WTC11 (cell line): Measurements from ENCODE around the gene HES5. TPM values are rescaled to one million over a fixed set of nuclear protein-coding genes. Genes with fewer than 3 reads are reported as not detected.

Experiments
- ATAC-seq: fragments of 200-7000 bp; cut with Tn5 transposase; 2 replicates; pipeline ENCODE4 v1.10.0; 2021; ENCODE audit warnings: mild to moderate bottlenecking, moderate library complexity
- CTCF ChIA-PET: fragments of 300-600 bp; sonication (Branson Sonifier 250); formaldehyde crosslinking; loops from one replicate; lab custom pipeline; 2021; ENCODE audit warnings: antibody characterized with exemption; lab: Charles Lee
- POLR2A ChIA-PET: fragments of 350-600 bp; sonication (Branson Sonifier 250); formaldehyde crosslinking; loops from one replicate; lab custom pipeline; 2021; ENCODE audit warnings: antibody characterized with exemption; lab: Charles Lee
- DNase-seq: peaks from one replicate; pipeline ENCODE4 v3.0.0; 2021; ENCODE audit warnings: low spot score
- H3K27ac Mint-ChIP-seq: 2 replicates; pipeline ENCODE4 v1.8.0; 2021; ENCODE audit warnings: mixed read lengths
- H3K27me3 Mint-ChIP-seq: 2 replicates; pipeline ENCODE4 v1.8.0; 2021; ENCODE audit warnings: low read depth, mild to moderate bottlenecking, moderate library complexity, mixed read lengths
- H3K36me3 Mint-ChIP-seq: 2 replicates; pipeline ENCODE4 v1.8.0; 2021; ENCODE audit warnings: mixed read lengths
- H3K4me1 Mint-ChIP-seq: 2 replicates; pipeline ENCODE4 v1.8.0; 2022; ENCODE audit warnings: mixed read lengths
- H3K4me3 Mint-ChIP-seq: 2 replicates; pipeline ENCODE4 v1.8.0; 2021; ENCODE audit warnings: mild to moderate bottlenecking, moderate library complexity, mixed read lengths
- H3K9me3 Mint-ChIP-seq: 2 replicates; pipeline ENCODE4 v1.8.0; 2021; ENCODE audit warnings: mixed read lengths
- AR ChIP-seq: fragments of 250-450 bp; sonication (Bioruptor Pico); IDR thresholded peaks from 2 replicates; pipeline ENCODE4 v1.9.0; 2021; ENCODE audit warnings: mild to moderate bottlenecking
- ATF1 ChIP-seq: sonication (generic); formaldehyde crosslinking; IDR thresholded peaks from 2 replicates; pipeline ENCODE4 v1.8.1; 2023; ENCODE audit warnings: mild to moderate bottlenecking, moderate library complexity, missing genetic modification reagents
- ESRRA ChIP-seq: sonication (generic); formaldehyde crosslinking; IDR thresholded peaks from 2 replicates; pipeline ENCODE4 v1.8.1; 2022; ENCODE audit warnings: mild to moderate bottlenecking, missing genetic modification reagents, borderline replicate concordance
- GRHL2 ChIP-seq: fragments of 250-450 bp; sonication (Bioruptor Pico); IDR thresholded peaks from 2 replicates; pipeline ENCODE4 v1.8.0; 2022; ENCODE audit warnings: mild to moderate bottlenecking, moderate library complexity; ENCODE audit not compliant: insufficient replicate concordance, severe bottlenecking
- HMGA2 ChIP-seq: fragments of 250-450 bp; sonication (Bioruptor Pico); IDR thresholded peaks from 2 replicates; pipeline ENCODE4 v1.4.0; 2021; ENCODE audit warnings: mild to moderate bottlenecking, moderate library complexity
- HMGXB4 ChIP-seq: sonication (generic); formaldehyde crosslinking; IDR thresholded peaks from 2 replicates; pipeline ENCODE4 v1.8.1; 2023; ENCODE audit warnings: mild to moderate bottlenecking, moderate library complexity, missing genetic modification reagents
- NR3C1 ChIP-seq: sonication (generic); formaldehyde crosslinking; conservative IDR thresholded peaks from 2 replicates; pipeline ENCODE4 v1.8.1; 2023; ENCODE audit warnings: low read depth, mild to moderate bottlenecking, missing genetic modification reagents
- TCF7 ChIP-seq: sonication (generic); formaldehyde crosslinking; IDR thresholded peaks from 2 replicates; pipeline ENCODE4 v1.8.0; 2022; ENCODE audit warnings: mild to moderate bottlenecking, low read depth, missing genetic modification reagents, moderate library complexity
- TEAD1 ChIP-seq: sonication (generic); formaldehyde crosslinking; IDR thresholded peaks from 2 replicates; pipeline ENCODE4 v1.8.0; 2022; ENCODE audit warnings: mild to moderate bottlenecking, missing genetic modification reagents
- ZNF138 ChIP-seq: sonication (generic); formaldehyde crosslinking; conservative IDR thresholded peaks from 2 replicates; pipeline ENCODE4 v1.8.1; 2022; ENCODE audit warnings: mild to moderate bottlenecking, moderate library complexity, missing genetic modification reagents
- ZNF219 ChIP-seq: sonication (generic); formaldehyde crosslinking; IDR thresholded peaks from 2 replicates; pipeline ENCODE4 v1.8.0; 2023; ENCODE audit warnings: missing genetic modification reagents, mild to moderate bottlenecking, borderline replicate concordance
- ZNF317 ChIP-seq: sonication (generic); formaldehyde crosslinking; IDR thresholded peaks from 2 replicates; pipeline ENCODE4 v1.8.1; 2023; ENCODE audit warnings: low read depth, mild to moderate bottlenecking, moderate library complexity, missing genetic modification reagents, borderline replicate concordance
- ZNF416 ChIP-seq: fragments of 250-450 bp; sonication (Bioruptor Pico); IDR thresholded peaks from 2 replicates; pipeline ENCODE4 v1.9.0; 2021; ENCODE audit warnings: mild to moderate bottlenecking, inconsistent platforms
- ZNF425 ChIP-seq: fragments of 250-450 bp; sonication (Bioruptor Pico); conservative IDR thresholded peaks from 2 replicates; pipeline ENCODE4 v1.9.0; 2021; ENCODE audit warnings: mild to moderate bottlenecking
- ZNF532 ChIP-seq: fragments of 250-450 bp; sonication (Bioruptor Pico); IDR thresholded peaks from 2 replicates; pipeline ENCODE4 v1.9.0; 2021; ENCODE audit warnings: mild to moderate bottlenecking, borderline replicate concordance
- total RNA-seq: library from RNA; stranded (reverse); gene quantifications from 3 replicates; pipeline ENCODE4 v1.2.3, GENCODE V29; 2021
- TF ChIP-seq, protein P1 (sequence below): sonication (generic); formaldehyde crosslinking; IDR thresholded peaks from 2 replicates; pipeline ENCODE4 v1.8.1; 2023; ENCODE audit warnings: mild to moderate bottlenecking, missing genetic modification reagents
- TF ChIP-seq, protein P2 (sequence below): sonication (generic); formaldehyde crosslinking; IDR thresholded peaks from 2 replicates; pipeline ENCODE4 v1.8.0; 2022; ENCODE audit warnings: missing genetic modification reagents
- TF ChIP-seq, protein P3 (sequence below): fragments of 250-450 bp; sonication (Bioruptor Pico); IDR thresholded peaks from 2 replicates; pipeline ENCODE4 v1.9.0; 2021; ENCODE audit warnings: mild to moderate bottlenecking

HES5 gene
- total RNA-seq, 1 experiment from 2014 or later = not detected

DNA sequence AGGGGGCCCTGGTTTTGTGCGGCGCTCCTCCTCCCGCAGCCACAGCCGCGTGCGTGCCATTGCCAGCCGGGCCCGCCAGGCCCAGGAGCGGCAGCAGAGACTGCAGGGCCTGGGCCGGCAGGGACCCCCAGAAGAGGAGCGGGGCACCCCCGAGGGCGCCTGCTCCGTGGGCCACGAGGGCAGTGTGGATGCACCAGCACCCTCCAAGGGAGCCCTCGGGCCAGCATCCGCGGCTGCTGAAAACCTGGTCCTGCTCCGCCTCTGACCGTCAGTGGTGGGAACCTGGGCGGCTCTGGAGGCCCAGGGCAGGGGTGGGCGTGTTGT, 25.2 kb downstream of the HES5 start (continued):
- TF ChIP-seq HMGXB4 (CRISPR knock-in tag) = no peak
- TF ChIP-seq, protein P1, sequence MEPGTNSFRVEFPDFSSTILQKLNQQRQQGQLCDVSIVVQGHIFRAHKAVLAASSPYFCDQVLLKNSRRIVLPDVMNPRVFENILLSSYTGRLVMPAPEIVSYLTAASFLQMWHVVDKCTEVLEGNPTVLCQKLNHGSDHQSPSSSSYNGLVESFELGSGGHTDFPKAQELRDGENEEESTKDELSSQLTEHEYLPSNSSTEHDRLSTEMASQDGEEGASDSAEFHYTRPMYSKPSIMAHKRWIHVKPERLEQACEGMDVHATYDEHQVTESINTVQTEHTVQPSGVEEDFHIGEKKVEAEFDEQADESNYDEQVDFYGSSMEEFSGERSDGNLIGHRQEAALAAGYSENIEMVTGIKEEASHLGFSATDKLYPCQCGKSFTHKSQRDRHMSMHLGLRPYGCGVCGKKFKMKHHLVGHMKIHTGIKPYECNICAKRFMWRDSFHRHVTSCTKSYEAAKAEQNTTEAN (CRISPR knock-in tag) = no peak
- TF ChIP-seq TEAD1 (CRISPR knock-in tag) = no peak
- TF ChIP-seq, protein P2, sequence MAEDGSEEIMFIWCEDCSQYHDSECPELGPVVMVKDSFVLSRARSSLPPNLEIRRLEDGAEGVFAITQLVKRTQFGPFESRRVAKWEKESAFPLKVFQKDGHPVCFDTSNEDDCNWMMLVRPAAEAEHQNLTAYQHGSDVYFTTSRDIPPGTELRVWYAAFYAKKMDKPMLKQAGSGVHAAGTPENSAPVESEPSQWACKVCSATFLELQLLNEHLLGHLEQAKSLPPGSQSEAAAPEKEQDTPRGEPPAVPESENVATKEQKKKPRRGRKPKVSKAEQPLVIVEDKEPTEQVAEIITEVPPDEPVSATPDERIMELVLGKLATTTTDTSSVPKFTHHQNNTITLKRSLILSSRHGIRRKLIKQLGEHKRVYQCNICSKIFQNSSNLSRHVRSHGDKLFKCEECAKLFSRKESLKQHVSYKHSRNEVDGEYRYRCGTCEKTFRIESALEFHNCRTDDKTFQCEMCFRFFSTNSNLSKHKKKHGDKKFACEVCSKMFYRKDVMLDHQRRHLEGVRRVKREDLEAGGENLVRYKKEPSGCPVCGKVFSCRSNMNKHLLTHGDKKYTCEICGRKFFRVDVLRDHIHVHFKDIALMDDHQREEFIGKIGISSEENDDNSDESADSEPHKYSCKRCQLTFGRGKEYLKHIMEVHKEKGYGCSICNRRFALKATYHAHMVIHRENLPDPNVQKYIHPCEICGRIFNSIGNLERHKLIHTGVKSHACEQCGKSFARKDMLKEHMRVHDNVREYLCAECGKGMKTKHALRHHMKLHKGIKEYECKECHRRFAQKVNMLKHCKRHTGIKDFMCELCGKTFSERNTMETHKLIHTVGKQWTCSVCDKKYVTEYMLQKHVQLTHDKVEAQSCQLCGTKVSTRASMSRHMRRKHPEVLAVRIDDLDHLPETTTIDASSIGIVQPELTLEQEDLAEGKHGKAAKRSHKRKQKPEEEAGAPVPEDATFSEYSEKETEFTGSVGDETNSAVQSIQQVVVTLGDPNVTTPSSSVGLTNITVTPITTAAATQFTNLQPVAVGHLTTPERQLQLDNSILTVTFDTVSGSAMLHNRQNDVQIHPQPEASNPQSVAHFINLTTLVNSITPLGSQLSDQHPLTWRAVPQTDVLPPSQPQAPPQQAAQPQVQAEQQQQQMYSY (CRISPR knock-in tag) = no peak
- TF ChIP-seq ZNF317 = no peak
- TF ChIP-seq ZNF425 (CRISPR knock-in tag) = no peak
- TF ChIP-seq, protein P3, sequence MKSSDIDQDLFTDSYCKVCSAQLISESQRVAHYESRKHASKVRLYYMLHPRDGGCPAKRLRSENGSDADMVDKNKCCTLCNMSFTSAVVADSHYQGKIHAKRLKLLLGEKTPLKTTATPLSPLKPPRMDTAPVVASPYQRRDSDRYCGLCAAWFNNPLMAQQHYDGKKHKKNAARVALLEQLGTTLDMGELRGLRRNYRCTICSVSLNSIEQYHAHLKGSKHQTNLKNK = no peak
- TF ChIP-seq, all 79 proteins: peak for 0

DNA sequence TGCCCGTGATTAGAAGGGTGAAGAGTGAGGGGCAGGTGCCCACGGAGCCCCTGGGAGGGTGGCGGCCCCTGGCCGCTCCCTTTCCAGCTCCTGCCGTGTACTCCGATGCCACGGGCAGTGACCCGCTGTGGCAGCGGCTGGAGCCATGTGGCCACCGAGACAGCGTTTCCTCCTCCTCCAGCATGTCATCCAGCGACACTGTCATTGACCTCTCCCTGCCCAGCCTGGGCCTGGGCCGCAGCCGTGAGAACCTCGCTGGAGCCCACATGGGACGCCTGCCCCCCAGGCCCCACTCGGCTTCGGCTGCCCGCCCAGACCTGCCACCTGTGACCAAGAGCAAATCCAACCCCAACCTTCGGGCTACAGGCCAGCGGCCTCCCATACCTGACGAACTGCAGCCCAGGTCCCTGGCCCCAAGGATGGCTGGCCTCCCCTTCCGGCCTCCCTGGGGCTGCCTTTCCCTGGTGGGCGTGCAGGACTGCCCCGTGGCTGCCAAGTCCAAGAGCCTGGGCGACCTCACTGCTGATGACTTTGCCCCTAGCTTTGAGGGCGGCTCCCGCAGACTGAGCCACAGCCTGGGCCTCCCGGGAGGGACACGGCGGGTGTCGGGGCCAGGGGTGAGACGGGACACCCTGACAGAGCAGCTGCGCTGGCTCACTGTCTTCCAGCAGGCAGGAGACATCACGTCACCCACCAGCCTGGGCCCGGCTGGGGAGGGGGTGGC, 25.7 kb downstream of the HES5 start:
- Mint-ChIP-seq H3K9me3 (no peaks in the 10 kb centered on the region), H3K4me1 (no peaks in the 10 kb centered on the region), H3K27me3 (no peaks in the 10 kb centered on the region), H3K4me3 (no peak overlapping the region), H3K27ac (no peak overlapping the region), H3K36me3 (peaks cover 5% of the 10 kb centered on the region; the same call in 1 of the 2 replicates)
- DNase-seq = no peak
- ChIA-PET CTCF (interaction anchor here (0.7 to 1.5 kb wide), 5 partner anchors 11 to 78 kb away, joined by 3 to 5 read pairs (median 4); no protein-coding TSS in a partner anchor), POLR2A (no interaction called here)
- no peak for ATAC-seq
- no peak for TF ChIP-seq ZNF416 (CRISPR knock-in tag)
- no peak for TF ChIP-seq ZNF219 (CRISPR knock-in tag)
- TF ChIP-seq HMGA2 (CRISPR knock-in tag) = no peak
- no peak for TF ChIP-seq ZNF138 (CRISPR knock-in tag)
- no peak for TF ChIP-seq AR (CRISPR knock-in tag)
- TF ChIP-seq TCF7 (CRISPR knock-in tag) = no peak
- no peak for TF ChIP-seq GRHL2 (CRISPR knock-in tag)
- no peak for TF ChIP-seq NR3C1 (CRISPR knock-in tag)
- no peak for TF ChIP-seq ZNF532
- no peak for TF ChIP-seq ATF1 (CRISPR knock-in tag)
- TF ChIP-seq ESRRA = no peak
